Measurements from ENCODE around the gene PLXDC1. TPM values are rescaled to one million over a fixed set of nuclear protein-coding genes. Genes with fewer than 3 reads are reported as not detected.
A peak's percentile ranks its signal among the peaks of the same experiment; 100 is the strongest.

PLXDC1 gene
- total RNA-seq, 1 donor from 2014 or later, result 0.28 TPM

GRCh38 chr17:39151943-39152818 lies 744 bp upstream of the PLXDC1 start:
- TF ChIP-seq, protein P1, sequence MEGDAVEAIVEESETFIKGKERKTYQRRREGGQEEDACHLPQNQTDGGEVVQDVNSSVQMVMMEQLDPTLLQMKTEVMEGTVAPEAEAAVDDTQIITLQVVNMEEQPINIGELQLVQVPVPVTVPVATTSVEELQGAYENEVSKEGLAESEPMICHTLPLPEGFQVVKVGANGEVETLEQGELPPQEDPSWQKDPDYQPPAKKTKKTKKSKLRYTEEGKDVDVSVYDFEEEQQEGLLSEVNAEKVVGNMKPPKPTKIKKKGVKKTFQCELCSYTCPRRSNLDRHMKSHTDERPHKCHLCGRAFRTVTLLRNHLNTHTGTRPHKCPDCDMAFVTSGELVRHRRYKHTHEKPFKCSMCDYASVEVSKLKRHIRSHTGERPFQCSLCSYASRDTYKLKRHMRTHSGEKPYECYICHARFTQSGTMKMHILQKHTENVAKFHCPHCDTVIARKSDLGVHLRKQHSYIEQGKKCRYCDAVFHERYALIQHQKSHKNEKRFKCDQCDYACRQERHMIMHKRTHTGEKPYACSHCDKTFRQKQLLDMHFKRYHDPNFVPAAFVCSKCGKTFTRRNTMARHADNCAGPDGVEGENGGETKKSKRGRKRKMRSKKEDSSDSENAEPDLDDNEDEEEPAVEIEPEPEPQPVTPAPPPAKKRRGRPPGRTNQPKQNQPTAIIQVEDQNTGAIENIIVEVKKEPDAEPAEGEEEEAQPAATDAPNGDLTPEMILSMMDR (conservative IDR thresholded peaks at IDR 0.05), result no peak
- Mint-ChIP-seq H3K4me1 (peaks cover 24% of the 10 kb centered on the region), H3K9me3 (peaks cover 8% of the 10 kb centered on the region), H3K27ac (ENCODE audit: unreplicated experiment) (no peak overlapping the region), H3K27me3 (ENCODE audit: low read depth) (peaks cover 77% of the 10 kb centered on the region), H3K36me3 (ENCODE audit: low read depth) (peaks cover 9% of the 10 kb centered on the region), H3K4me3 (peak overlapping the region; percentile 96)
- no peak for DNase-seq (ENCODE audit: low read depth, low spot score)

DNA sequence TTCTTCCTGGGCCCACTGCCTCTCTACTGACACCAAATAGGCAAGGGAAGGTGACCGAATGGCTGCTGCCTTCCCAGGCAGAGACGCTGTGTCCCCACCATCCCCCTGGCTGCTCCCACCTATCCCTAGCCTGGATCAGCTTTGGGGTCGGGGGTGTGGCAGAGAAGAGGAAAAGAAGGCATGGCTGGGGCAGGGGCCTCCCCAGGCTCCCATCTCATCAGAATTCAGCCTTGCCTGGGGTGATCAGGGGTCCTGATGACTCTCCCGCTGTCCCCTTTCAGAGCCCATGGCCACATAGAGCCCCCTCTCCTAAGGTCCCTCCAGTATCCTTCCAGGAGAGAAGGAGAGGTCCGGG lies 665 bp downstream of the PLXDC1 start:
- peaks cover 8% of the 10 kb centered on the region for H3K9me3 Mint-ChIP-seq
- DNase-seq (ENCODE audit: low read depth, low spot score), result no peak
- peak overlapping the region; percentile 89 for H3K4me3 Mint-ChIP-seq
- H3K27ac Mint-ChIP-seq (ENCODE audit: unreplicated experiment), result no peak overlapping the region
- H3K36me3 Mint-ChIP-seq (ENCODE audit: low read depth), result peaks cover 9% of the 10 kb centered on the region
- peaks cover 71% of the 10 kb centered on the region for H3K27me3 Mint-ChIP-seq (ENCODE audit: low read depth)
- H3K4me1 Mint-ChIP-seq, result peaks cover 24% of the 10 kb centered on the region
- TF ChIP-seq, protein P1 (conservative IDR thresholded peaks at IDR 0.05), result no peak

- peaks cover 68% of the 10 kb centered on the region for H3K27me3 Mint-ChIP-seq (ENCODE audit: low read depth)
- TF ChIP-seq, protein P1 (conservative IDR thresholded peaks at IDR 0.05), result no peak
- peaks cover 9% of the 10 kb centered on the region for H3K36me3 Mint-ChIP-seq (ENCODE audit: low read depth)
- peaks cover 8% of the 10 kb centered on the region for H3K9me3 Mint-ChIP-seq
- peak overlapping the region; percentile 89 for H3K4me3 Mint-ChIP-seq
- no peak overlapping the region for H3K27ac Mint-ChIP-seq (ENCODE audit: unreplicated experiment)
- DNase-seq (ENCODE audit: low read depth, low spot score), result no peak
- H3K4me1 Mint-ChIP-seq, result peaks cover 24% of the 10 kb centered on the region
Observed at GRCh38 chr17:39150104-39150634, 1.3 kb downstream of the PLXDC1 start.

- peaks cover 5% of the 10 kb centered on the region for H3K4me1 Mint-ChIP-seq
- H3K27me3 Mint-ChIP-seq (ENCODE audit: low read depth), result peaks cover 45% of the 10 kb centered on the region
- TF ChIP-seq, protein P1 (conservative IDR thresholded peaks at IDR 0.05), result no peak
- no peaks in the 10 kb centered on the region for H3K36me3 Mint-ChIP-seq (ENCODE audit: low read depth)
- H3K9me3 Mint-ChIP-seq, result no peaks in the 10 kb centered on the region
- peak overlapping the region; percentile 61 for H3K4me3 Mint-ChIP-seq
- no peak for DNase-seq (ENCODE audit: low read depth, low spot score)
- no peak overlapping the region for H3K27ac Mint-ChIP-seq (ENCODE audit: unreplicated experiment)
Observed at GRCh38 chr17:39147221-39148185, 3.9 kb downstream of the PLXDC1 start.

- Mint-ChIP-seq H3K36me3 (ENCODE audit: low read depth) (no peaks in the 10 kb centered on the region), H3K27me3 (ENCODE audit: low read depth) (peaks cover 36% of the 10 kb centered on the region), H3K27ac (ENCODE audit: unreplicated experiment) (no peak overlapping the region), H3K4me1 (no peaks in the 10 kb centered on the region), H3K9me3 (no peaks in the 10 kb centered on the region), H3K4me3 (no peak overlapping the region)
- no peak for DNase-seq (ENCODE audit: low read depth, low spot score)
- TF ChIP-seq, protein P1 (conservative IDR thresholded peaks at IDR 0.05), result no peak
Observed at GRCh38 chr17:39146273-39146672, 5.2 kb downstream of the PLXDC1 start.
